Measurements from ENCODE around the gene IGSF8.

DNA sequence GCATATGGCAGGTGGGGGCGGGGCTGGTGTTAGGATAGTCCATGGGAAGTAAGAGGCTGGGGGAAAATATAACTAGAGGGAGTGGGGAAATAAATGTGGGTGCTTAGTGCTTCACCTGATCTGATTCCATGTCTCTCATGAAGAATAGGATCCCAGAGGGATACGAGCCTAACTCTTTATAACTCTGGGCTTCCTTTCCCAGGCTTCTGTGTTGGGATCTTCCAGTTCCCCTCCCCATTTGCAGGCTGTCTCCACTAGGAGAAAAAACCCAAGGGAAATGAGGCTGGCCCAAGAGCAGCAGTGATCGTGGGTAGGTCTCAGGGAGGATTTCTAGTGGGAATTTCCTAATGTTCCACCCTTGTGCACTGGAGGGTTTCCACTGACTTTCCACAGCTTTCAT, 15.5 kb downstream of the IGSF8 start:
- no peak for TF ChIP-seq POLR2A (IDR thresholded peaks at IDR 0.05)
- no peak for TF ChIP-seq CTCF (IDR thresholded peaks at IDR 0.05)
- TF ChIP-seq POLR2AphosphoS5 (IDR thresholded peaks at IDR 0.05; ENCODE audit: insufficient read depth in 1 of 2, low read depth in 1 of 2): no peak

All from vagina (tissue), 2 donors.